Heart right ventricle (tissue), 16 donors: ENCODE measurements around the gene DIAPH3. TPM values are rescaled to one million over a fixed set of nuclear protein-coding genes. Genes with fewer than 3 reads are reported as not detected.

ENCODE experiments used
- ATAC-seq, 8 donors: fragments of 200-7000 bp; cut with Tn5 transposase; one replicate each; pipeline ENCODE4 v1.9.1; 2020; ENCODE audit warnings: mild to moderate bottlenecking in 8 of 8, moderate library complexity in 8 of 8, moderate number of reproducible peaks in 1 of 8
- DNase-seq, 2 donors: peaks; one replicate each; pipeline ENCODE4 v3.0.0-alpha.2; 2020
- H3K27ac ChIP-seq, 10 donors: fragments of 200-600 bp; sonication (generic) in 2 of 10; one replicate each; pipeline versions ENCODE4 v1.5.0 to v1.8.0; 2020 to 2022; ENCODE audit warnings: mild to moderate bottlenecking in 3 of 10
- H3K27me3 ChIP-seq, 7 donors: fragments of 200-600 bp; one replicate each; pipeline ENCODE4 v1.8.0; 2021 to 2022; ENCODE audit warnings: mild to moderate bottlenecking in 2 of 7
- H3K36me3 ChIP-seq, 9 donors: fragments of 200-600 bp; sonication (generic) in 1 of 9; one replicate each; pipeline versions ENCODE4 v1.5.0 to v1.8.0; 2020 to 2022; ENCODE audit warnings: mild to moderate bottlenecking in 2 of 9
- H3K4me1 ChIP-seq, 9 donors: fragments of 200-600 bp; sonication (generic) in 1 of 9; one replicate each; pipeline versions ENCODE4 v1.5.0 to v1.8.0; 2020 to 2022; ENCODE audit warnings: mild to moderate bottlenecking in 4 of 9
- H3K4me3 ChIP-seq, 10 donors: fragments of 200-600 bp; sonication (generic) in 2 of 10; one replicate each; pipeline versions ENCODE4 v1.5.0 to v1.8.0; 2020 to 2022; ENCODE audit warnings: mild to moderate bottlenecking in 7 of 10, moderate library complexity in 2 of 10
- H3K9me3 ChIP-seq, 11 donors: fragments of 200-600 bp in 10 of 11; sonication (generic) in 2 of 11; one replicate each; pipeline versions ENCODE4 v1.5.0 to v1.8.0; 2013 to 2022; ENCODE audit warnings: mild to moderate bottlenecking in 2 of 11, control low read depth in 1 of 11, moderate library complexity in 1 of 11
- CTCF ChIP-seq, 9 donors: fragments of 200-600 bp; sonication (generic) in 2 of 9; IDR thresholded peaks; one replicate each; pipeline versions ENCODE4 v1.5.0 to v1.8.0; 2021 to 2022; ENCODE audit warnings: antibody characterized with exemption in 9 of 9, mild to moderate bottlenecking in 5 of 9, moderate library complexity in 1 of 9
- WGBS, 2 donors: extraction: QIAGEN DNeasy Blood & Tissue Kit; methylation state at CpG; one replicate each; pipeline ENCODE4 v1.1.7; 2013; ENCODE audit warnings: inconsistent platforms in 1 of 2; 5-methylcytosine and 5-hydroxymethylcytosine counted together
- intact Hi-C, 10 donors: fragments of 100-400 bp; cut with DNase I; formaldehyde crosslinking; loops; one replicate each; pipeline versions ENCODE4 v1.11.1 to v1.14.2; 2022
- polyA plus RNA-seq, 2 donors: library from polyadenylated mRNA; stranded (reverse); fragments of 200-250 nt; gene quantifications; one replicate each; pipeline ENCODE4 v1.2.3, GENCODE V29; 2013
- total RNA-seq, 10 donors: library from RNA; stranded (reverse); fragmentation: NEBNext Ultra II Directional in 3 of 10; extraction: Animal tissue kit (Norgen Biotek cat#: 25700) in 3 of 10; gene quantifications; one replicate each; pipeline versions ENCODE4 v1.2.1 to v1.2.4, GENCODE V29; 2021 to 2023
- donor health status: Arrhythmogenic right ventricular cardiomyopathy.
- donor health status: ischemic (EF 13 %, LVEDD 7.1; RV severe dilation, severe dysfunction).
- donor health status: healthy with polysubstance abuse.
- donor health status: DM: no; HTN: yes; CAD: no.
- donor health status: DM: no; HTN: no; CAD: no.
- donor health status: ischemic (EF 25% LVEDD 6.9; RV normal size, moderate dysfunction).
- donor health status: ischemic (EF 25% LVEDD 5.7; RV mildly dilated, moderate dysfunction).
- donor health status: healthy.
- donor health status: DM: yes; HTN: yes; CAD: no.
- donor health status: Ischemic cardiomyopathy.
- donor health status: ischemic (EF 35%, LVEDD 5.7; RV mildly dilated, moderate dysfunction).
- donor health status: nonischemic (EF 11% LVEDD 7.7; RV severe dilation, severe dysfunction).
- donor health status: DM: yes; HTN: yes; CAD: no.
- donor health status: PGD.
- donor health status: ischemic (EF 29% LVEDD 5.4; RV normal size, mild dysfunction).
- donor health status: nonischemic (EF 23%, LVEDD 6.1; RV moderate dilation, normal function).

Gene DIAPH3
- total and polyA plus RNA-seq, 12 donors = 0.04 to 2.2 (median 0.19) TPM

- H3K4me1 ChIP-seq = no peaks in the 10 kb centered on the region
- no peak overlapping the region for H3K27ac ChIP-seq
- ATAC-seq (no peak), DNase-seq (no peak)
- H3K27me3 ChIP-seq = no peaks in the 10 kb centered on the region
- intact Hi-C loops = no loop called here
- peaks cover 0 to 9% (median 0%) of the 10 kb centered on the region in 11 donors for H3K9me3 ChIP-seq
- H3K4me3 ChIP-seq = no peak overlapping the region
- TF ChIP-seq CTCF (IDR thresholded peaks at IDR 0.05) = no peak
- no peaks in the 10 kb centered on the region for H3K36me3 ChIP-seq
- 81 to 88% methylated on average over 2 of the region's 2 CpGs for WGBS, 2 donors
Measured at GRCh38 chr13:59951011-59951410, 212.7 kb downstream of the DIAPH3 start.

- H3K27ac ChIP-seq = no peak overlapping the region
- ATAC-seq = no peak
Measured at GRCh38 chr13:59950266-59950665, 213.5 kb downstream of the DIAPH3 start.

GRCh38 chr13:59948686-59949085 is 215.0 kb downstream of the DIAPH3 start:
- H3K9me3 ChIP-seq = no peaks in the 10 kb centered on the region
- H3K36me3 ChIP-seq = no peaks in the 10 kb centered on the region
- DNase-seq (no peak), ATAC-seq (no peak)
- intact Hi-C loops = no loop called here
- H3K4me1 ChIP-seq = no peaks in the 10 kb centered on the region
- H3K27ac ChIP-seq = no peak overlapping the region
- no peak overlapping the region for H3K4me3 ChIP-seq
- no peaks in the 10 kb centered on the region for H3K27me3 ChIP-seq
- TF ChIP-seq CTCF (IDR thresholded peaks at IDR 0.05) = no peak

More at GRCh38 chr13:59950266-59950665, 213.5 kb downstream of the DIAPH3 start:
- Histone ChIP-seq H3K9me3 (peaks cover 0 to 2% (median 0%) of the 10 kb centered on the region in 11 donors), H3K4me3 (no peak overlapping the region), H3K27me3 (no peaks in the 10 kb centered on the region), H3K36me3 (no peaks in the 10 kb centered on the region), H3K4me1 (no peaks in the 10 kb centered on the region)
- no peak for DNase-seq
- intact Hi-C loops = no loop called here
- no peak for TF ChIP-seq CTCF (IDR thresholded peaks at IDR 0.05)
- 90% methylated on average over 2 of the region's 2 CpGs for WGBS, 2 donors

- H3K27me3 ChIP-seq = no peaks in the 10 kb centered on the region
- H3K27ac ChIP-seq = no peak overlapping the region
- no peak for DNase-seq
- no peaks in the 10 kb centered on the region for H3K36me3 ChIP-seq
- TF ChIP-seq CTCF (IDR thresholded peaks at IDR 0.05) = no peak
- H3K9me3 ChIP-seq = no peaks in the 10 kb centered on the region
- ATAC-seq = peak in 1 of 8 donors; percentile 63
- H3K4me1 ChIP-seq = no peaks in the 10 kb centered on the region
- intact Hi-C loops = no loop called here
- WGBS, 2 donors = 37 to 40% methylated on average over 4 of the region's 4 CpGs
- no peak overlapping the region for H3K4me3 ChIP-seq
Measured at GRCh38 chr13:59946944-59947343, 216.8 kb downstream of the DIAPH3 start.
